Nephron (organoid): ENCODE measurements around the gene GJC1.
A peak's percentile ranks its signal among the peaks of the same experiment; 100 is the strongest.

Experiments used
- H3K27ac Mint-ChIP-seq, 3 experiments: 2 replicates each; pipeline ENCODE4 v1.8.0; 2020; ENCODE audit warnings: mixed read lengths in 3 of 3, mild to moderate bottlenecking in 2 of 3, moderate library complexity in 1 of 3
- H3K27me3 Mint-ChIP-seq: 2 replicates; pipeline ENCODE4 v1.8.0; 2021; ENCODE audit warnings: low read depth, mild to moderate bottlenecking, moderate library complexity, mixed read lengths
- H3K36me3 Mint-ChIP-seq: 2 replicates; pipeline ENCODE4 v1.8.0; 2020; ENCODE audit warnings: low read depth, mixed read lengths
- H3K4me1 Mint-ChIP-seq: 2 replicates; pipeline ENCODE4 v1.8.0; 2020; ENCODE audit warnings: mixed read lengths
- H3K4me3 Mint-ChIP-seq, 3 experiments: 2 replicates each; pipeline ENCODE4 v1.8.0; 2020; ENCODE audit warnings: mild to moderate bottlenecking in 3 of 3, mixed read lengths in 3 of 3, moderate library complexity in 2 of 3
- H3K9me3 Mint-ChIP-seq: 2 replicates; pipeline ENCODE4 v1.8.0; 2020; ENCODE audit warnings: mixed read lengths
- TF ChIP-seq, protein P1 (sequence below), 3 experiments: fragments of 200-600 bp; sonication (generic); IDR thresholded peaks; one replicate each; pipeline ENCODE4 v1.5.0; 2021; ENCODE audit warnings: antibody characterized with exemption in 3 of 3; ENCODE audit not compliant: unreplicated experiment in 3 of 3

The GJC1 gene

DNA sequence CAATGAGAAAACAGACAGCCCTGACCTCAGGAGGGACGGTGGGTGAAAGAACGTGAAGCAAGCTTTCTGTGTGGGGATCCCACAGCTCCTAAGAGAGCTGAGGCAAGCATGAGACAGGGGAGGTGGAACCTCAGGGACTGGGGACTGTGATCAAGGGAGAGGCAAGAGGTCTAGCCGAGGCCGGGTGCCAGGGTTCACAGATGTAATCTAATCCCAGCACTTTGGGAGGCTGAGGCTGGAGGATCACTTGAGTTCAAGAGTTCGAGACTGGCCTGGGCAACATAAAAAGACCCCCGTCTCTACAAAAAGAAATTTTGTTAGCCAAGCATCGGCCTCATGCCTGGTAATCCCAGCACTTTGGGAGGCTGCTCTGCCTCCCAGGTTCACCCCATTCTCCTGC, 75.8 kb downstream of the GJC1 start:
- H3K9me3 Mint-ChIP-seq: no peaks in the 10 kb centered on the region
- no peak overlapping the region for H3K27ac Mint-ChIP-seq
- H3K4me1 Mint-ChIP-seq: peaks cover 19% of the 10 kb centered on the region
- no peaks in the 10 kb centered on the region for H3K36me3 Mint-ChIP-seq
- TF ChIP-seq, protein P1, sequence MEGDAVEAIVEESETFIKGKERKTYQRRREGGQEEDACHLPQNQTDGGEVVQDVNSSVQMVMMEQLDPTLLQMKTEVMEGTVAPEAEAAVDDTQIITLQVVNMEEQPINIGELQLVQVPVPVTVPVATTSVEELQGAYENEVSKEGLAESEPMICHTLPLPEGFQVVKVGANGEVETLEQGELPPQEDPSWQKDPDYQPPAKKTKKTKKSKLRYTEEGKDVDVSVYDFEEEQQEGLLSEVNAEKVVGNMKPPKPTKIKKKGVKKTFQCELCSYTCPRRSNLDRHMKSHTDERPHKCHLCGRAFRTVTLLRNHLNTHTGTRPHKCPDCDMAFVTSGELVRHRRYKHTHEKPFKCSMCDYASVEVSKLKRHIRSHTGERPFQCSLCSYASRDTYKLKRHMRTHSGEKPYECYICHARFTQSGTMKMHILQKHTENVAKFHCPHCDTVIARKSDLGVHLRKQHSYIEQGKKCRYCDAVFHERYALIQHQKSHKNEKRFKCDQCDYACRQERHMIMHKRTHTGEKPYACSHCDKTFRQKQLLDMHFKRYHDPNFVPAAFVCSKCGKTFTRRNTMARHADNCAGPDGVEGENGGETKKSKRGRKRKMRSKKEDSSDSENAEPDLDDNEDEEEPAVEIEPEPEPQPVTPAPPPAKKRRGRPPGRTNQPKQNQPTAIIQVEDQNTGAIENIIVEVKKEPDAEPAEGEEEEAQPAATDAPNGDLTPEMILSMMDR (IDR thresholded peaks at IDR 0.05; ENCODE audit: unreplicated experiment in 3 of 3): no peak
- H3K27me3 Mint-ChIP-seq: peaks cover 13% of the 10 kb centered on the region
- H3K4me3 Mint-ChIP-seq: peak overlapping the region in 1 of 3 experiments; percentile 4

DNA sequence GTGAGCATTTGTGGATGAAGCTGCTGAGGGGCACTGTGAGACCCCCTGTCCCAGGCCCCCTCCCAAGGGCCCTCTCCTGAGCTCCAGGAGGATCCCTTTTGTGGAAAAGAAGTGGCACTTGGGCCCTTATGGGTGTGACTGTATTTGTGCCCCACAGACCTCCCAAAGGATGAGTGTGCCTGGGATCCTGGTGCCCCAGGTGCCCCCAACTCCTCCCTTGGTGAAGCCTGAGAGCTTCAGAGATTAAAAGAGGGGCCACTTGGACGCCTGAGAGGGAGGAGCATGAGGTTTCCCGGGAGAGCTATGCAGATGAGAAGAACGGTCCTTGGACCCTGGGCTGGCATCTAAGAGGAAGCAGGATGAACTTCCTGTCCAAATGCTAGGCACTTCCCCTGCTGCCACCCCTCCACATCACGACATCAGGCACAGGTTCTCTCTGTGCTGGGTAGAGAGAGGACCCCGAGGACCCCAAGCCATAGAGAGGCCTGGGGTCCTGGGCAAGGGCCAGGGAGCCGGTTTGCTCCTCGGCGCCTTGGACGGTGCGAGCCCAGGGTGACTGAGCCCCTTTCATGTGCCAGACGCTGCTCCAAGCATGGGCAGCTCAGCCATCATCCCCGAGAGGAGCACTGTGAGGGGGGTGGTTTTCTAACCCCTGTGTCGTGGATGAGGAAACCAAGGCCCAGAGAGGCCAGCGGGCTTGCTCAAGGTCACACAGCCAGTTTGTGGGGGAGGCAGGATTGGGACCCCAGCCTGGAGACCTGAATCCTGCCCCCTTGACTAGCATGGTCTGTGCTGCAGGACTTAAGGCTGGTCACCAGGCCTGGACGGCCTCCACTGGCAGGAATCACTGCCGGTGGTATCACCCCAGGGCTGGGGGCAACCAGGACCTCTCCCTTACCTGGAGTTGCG, 76.9 kb downstream of the GJC1 start:
- Mint-ChIP-seq H3K27me3 (peaks cover 12% of the 10 kb centered on the region), H3K27ac (no peak overlapping the region), H3K36me3 (no peaks in the 10 kb centered on the region), H3K4me3 (no peak overlapping the region), H3K9me3 (no peaks in the 10 kb centered on the region), H3K4me1 (peaks cover 19% of the 10 kb centered on the region)
- TF ChIP-seq, protein P1 (IDR thresholded peaks at IDR 0.05; ENCODE audit: unreplicated experiment in 3 of 3): no peak

DNA sequence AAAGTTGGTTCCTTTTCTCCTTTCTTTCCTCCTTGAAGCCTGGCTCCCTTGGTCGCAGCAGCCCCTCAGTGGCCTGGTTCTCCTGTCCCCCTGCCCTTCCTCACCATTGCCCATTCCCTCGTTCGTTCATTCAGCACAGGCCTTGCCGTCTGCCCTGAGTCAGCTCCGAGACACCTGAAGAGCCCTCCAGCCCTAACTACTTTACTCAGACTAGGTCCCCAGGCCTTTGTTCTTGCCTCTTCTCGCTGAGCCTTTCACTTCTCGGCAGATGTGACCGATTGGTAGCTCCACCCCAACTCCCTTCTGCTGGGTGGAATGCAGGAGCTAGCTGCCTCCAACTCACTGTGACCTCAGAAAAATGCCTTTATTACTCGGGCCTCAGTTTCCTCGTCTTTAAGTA, 78.3 kb downstream of the GJC1 start:
- no peaks in the 10 kb centered on the region for H3K9me3 Mint-ChIP-seq
- peaks cover 23% of the 10 kb centered on the region for H3K4me1 Mint-ChIP-seq
- H3K36me3 Mint-ChIP-seq: peaks cover 6% of the 10 kb centered on the region
- peak overlapping the region in 1 of 3 experiments; percentile 25 for H3K4me3 Mint-ChIP-seq
- TF ChIP-seq, protein P1 (IDR thresholded peaks at IDR 0.05; ENCODE audit: unreplicated experiment in 3 of 3): no peak
- no peaks in the 10 kb centered on the region for H3K27me3 Mint-ChIP-seq
- peak overlapping the region in 2 of 3 experiments; percentile 13 to 91 for H3K27ac Mint-ChIP-seq

DNA sequence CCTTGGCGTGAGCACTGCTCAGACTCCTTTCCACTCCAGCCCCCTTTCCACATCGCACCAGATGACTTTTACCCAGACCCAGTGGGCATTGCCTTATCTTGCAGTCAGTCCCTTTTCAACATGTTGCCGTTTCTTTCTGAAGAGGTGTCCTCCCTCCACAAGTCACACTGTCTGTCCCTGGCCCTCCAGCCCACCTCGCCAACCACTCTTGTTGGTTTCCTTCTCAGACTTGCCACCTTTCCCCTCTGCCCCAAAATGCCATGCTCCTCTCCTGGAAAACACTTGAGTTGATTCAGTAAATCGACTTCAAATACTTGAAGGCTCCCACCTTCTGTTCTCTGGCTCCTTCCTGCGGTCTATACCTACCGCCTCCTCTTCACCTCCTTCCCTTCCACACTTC, 78.8 kb downstream of the GJC1 start:
- TF ChIP-seq, protein P1 (IDR thresholded peaks at IDR 0.05; ENCODE audit: unreplicated experiment in 3 of 3): no peak
- Mint-ChIP-seq H3K9me3 (no peaks in the 10 kb centered on the region), H3K36me3 (peaks cover 6% of the 10 kb centered on the region), H3K4me3 (peak overlapping the region in 2 of 3 experiments; percentile 25 to 43), H3K27me3 (no peaks in the 10 kb centered on the region), H3K4me1 (peaks cover 23% of the 10 kb centered on the region), H3K27ac (peak overlapping the region; percentile 13 to 91 (median 18))

DNA sequence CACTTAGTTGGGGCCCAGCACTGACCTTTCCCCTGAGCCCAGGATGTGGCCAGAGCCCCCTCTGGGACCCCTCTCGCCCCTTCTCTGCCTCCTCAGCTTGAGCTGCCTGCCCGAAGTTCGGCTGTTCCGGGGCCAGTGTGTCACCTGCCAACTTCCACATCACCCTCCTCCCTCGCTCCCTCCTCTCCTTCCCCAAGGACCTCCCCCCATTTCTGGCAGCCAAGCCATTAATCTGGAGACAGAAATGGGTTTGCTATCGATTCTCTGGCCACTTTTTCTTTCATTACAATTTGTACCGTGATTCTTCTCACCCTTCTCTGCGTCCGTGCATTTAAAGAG, 80.1 kb downstream of the GJC1 start:
- peaks cover 23% of the 10 kb centered on the region for H3K4me1 Mint-ChIP-seq
- TF ChIP-seq, protein P1 (IDR thresholded peaks at IDR 0.05; ENCODE audit: unreplicated experiment in 3 of 3): no peak
- peaks cover 6% of the 10 kb centered on the region for H3K36me3 Mint-ChIP-seq
- H3K27me3 Mint-ChIP-seq: no peaks in the 10 kb centered on the region
- H3K27ac Mint-ChIP-seq: peak overlapping the region; percentile 89 to 92 (median 91)
- H3K9me3 Mint-ChIP-seq: no peaks in the 10 kb centered on the region
- peak overlapping the region; percentile 61 to 75 (median 73) for H3K4me3 Mint-ChIP-seq
